H9 (cell line): Measurements from ENCODE around the gene CREG2. TPM values are rescaled to one million over a fixed set of nuclear protein-coding genes. Genes with fewer than 3 reads are reported as not detected.

Source experiments
- DNase-seq: peaks from one replicate; pipeline ENCODE4 v3.0.0-alpha.2; 2017
- H2AFZ ChIP-seq: one replicate; pipeline ENCODE4 v1.6.1; 2013; ENCODE audit warnings: mild to moderate bottlenecking, low read length, control low read depth, moderate library complexity
- H2AK5ac ChIP-seq: 2 replicates; pipeline ENCODE4 v1.6.1; 2013; ENCODE audit warnings: low read length, control low read depth, mixed read lengths; ENCODE audit not compliant: insufficient read length
- H2BK120ac ChIP-seq: one replicate; pipeline ENCODE4 v1.6.1; 2013; ENCODE audit warnings: low read depth, mild to moderate bottlenecking, low read length, control low read depth, inconsistent platforms; ENCODE audit not compliant: poor library complexity, severe bottlenecking
- H2BK12ac ChIP-seq: 2 replicates; pipeline ENCODE4 v1.6.1; 2013; ENCODE audit warnings: low read length, control low read depth, mixed read lengths, low read depth; ENCODE audit not compliant: insufficient read length
- H2BK15ac ChIP-seq: 2 replicates; pipeline ENCODE4 v1.6.1; 2013; ENCODE audit warnings: low read depth, low read length, control low read depth
- H2BK20ac ChIP-seq: one replicate; pipeline ENCODE4 v1.6.1; 2013; ENCODE audit warnings: low read depth, mild to moderate bottlenecking, low read length, control low read depth, inconsistent platforms; ENCODE audit not compliant: poor library complexity, severe bottlenecking
- H2BK5ac ChIP-seq: 2 replicates; pipeline ENCODE4 v1.6.1; 2013; ENCODE audit warnings: low read length, control low read depth, mixed read lengths; ENCODE audit not compliant: insufficient read length
- H3K14ac ChIP-seq: 2 replicates; pipeline ENCODE4 v1.6.1; 2013; ENCODE audit warnings: low read length, control low read depth; ENCODE audit not compliant: insufficient read depth
- H3K18ac ChIP-seq: 2 replicates; pipeline ENCODE4 v1.6.1; 2013; ENCODE audit warnings: low read depth, mild to moderate bottlenecking, mixed read lengths, low read length, control low read depth; ENCODE audit not compliant: insufficient read length
- H3K23ac ChIP-seq: 2 replicates; pipeline ENCODE4 v1.6.1; 2013; ENCODE audit warnings: low read length, control low read depth, mixed read lengths, low read depth; ENCODE audit not compliant: insufficient read length
- H3K23me2 ChIP-seq: 2 replicates; pipeline ENCODE4 v1.6.1; 2013; ENCODE audit warnings: low read depth, mild to moderate bottlenecking, mixed read lengths, low read length, control low read depth; ENCODE audit not compliant: insufficient read length, poor library complexity, severe bottlenecking
- H3K27ac ChIP-seq: 2 replicates; pipeline ENCODE4 v1.5.1; 2013; ENCODE audit warnings: low read length, control low read depth, mixed read lengths, low read depth; ENCODE audit not compliant: insufficient read length
- H3K27me3 ChIP-seq: 2 replicates; pipeline ENCODE4 v1.6.1; 2013; ENCODE audit warnings: low read length, control low read depth, inconsistent platforms; ENCODE audit not compliant: insufficient read depth
- H3K4ac ChIP-seq: 2 replicates; pipeline ENCODE4 v1.6.1; 2013; ENCODE audit warnings: low read depth, mild to moderate bottlenecking, control low read depth, inconsistent platforms, low read length, moderate library complexity
- H3K4me1 ChIP-seq: 2 replicates; pipeline ENCODE4 v1.6.1; 2013; ENCODE audit warnings: low read length, control low read depth, inconsistent platforms; ENCODE audit not compliant: insufficient read depth
- H3K4me2 ChIP-seq: 2 replicates; pipeline ENCODE4 v1.6.1; 2013; ENCODE audit warnings: low read length, control low read depth, mixed read lengths; ENCODE audit not compliant: insufficient read length, insufficient read depth
- H3K56ac ChIP-seq: 2 replicates; pipeline ENCODE4 v1.6.1; 2013; ENCODE audit warnings: low read depth, mild to moderate bottlenecking, mixed read lengths, low read length, control low read depth; ENCODE audit not compliant: insufficient read length
- H3K79me1 ChIP-seq: 2 replicates; pipeline ENCODE4 v1.6.1; 2013; ENCODE audit warnings: low read depth, mild to moderate bottlenecking, moderate library complexity, low read length, control low read depth, inconsistent platforms; ENCODE audit not compliant: insufficient read depth, poor library complexity, severe bottlenecking
- H3K79me2 ChIP-seq: 2 replicates; pipeline ENCODE4 v1.6.1; 2013; ENCODE audit warnings: low read length, control low read depth, inconsistent platforms; ENCODE audit not compliant: insufficient read depth
- H3K9ac ChIP-seq: 2 replicates; pipeline ENCODE4 v1.6.1; 2013; ENCODE audit warnings: low read length, control low read depth, mixed read lengths; ENCODE audit not compliant: insufficient read length; ENCODE audit errors: extremely low read depth
- H3K9me3 ChIP-seq: one replicate; pipeline ENCODE4 v1.6.1; 2013; ENCODE audit warnings: low read depth, low read length, inconsistent platforms; ENCODE audit not compliant: control insufficient read depth
- H3T11ph ChIP-seq: one replicate; pipeline ENCODE4 v1.6.1; 2013; ENCODE audit warnings: mild to moderate bottlenecking, low read length, control low read depth, inconsistent platforms
- H4K20me1 ChIP-seq: one replicate; pipeline ENCODE4 v1.6.1; 2013; ENCODE audit not compliant: control insufficient read depth, insufficient read length, insufficient read depth
- H4K5ac ChIP-seq: 2 replicates; pipeline ENCODE4 v1.6.1; 2013; ENCODE audit warnings: low read depth, mild to moderate bottlenecking, mixed read lengths, low read length, control low read depth; ENCODE audit not compliant: insufficient read length
- H4K8ac ChIP-seq: replicated peaks from 2 replicates; pipeline ENCODE4 v1.6.1; 2013; ENCODE audit warnings: low read length, control low read depth, mixed read lengths, low read depth; ENCODE audit not compliant: insufficient read length
- H4K91ac ChIP-seq: 2 replicates; pipeline ENCODE4 v1.6.1; 2013; ENCODE audit warnings: low read depth, mild to moderate bottlenecking, moderate library complexity, mixed read lengths, low read length, control low read depth; ENCODE audit not compliant: insufficient read length
- H3K27ac Mint-ChIP-seq, 3 experiments: 2 replicates in 2 of 3; 3 replicates in 1 of 3; pipeline ENCODE4 v1.8.0; 2020 to 2021; ENCODE audit warnings: mixed read lengths in 3 of 3, mild to moderate bottlenecking in 1 of 3, moderate library complexity in 1 of 3
- H3K27me3 Mint-ChIP-seq: 2 replicates; pipeline ENCODE4 v1.8.0; 2021; ENCODE audit warnings: low read depth, mild to moderate bottlenecking, moderate library complexity, mixed read lengths
- H3K36me3 Mint-ChIP-seq, 3 experiments: 2 replicates in 2 of 3; 3 replicates in 1 of 3; pipeline ENCODE4 v1.8.0; 2020 to 2021; ENCODE audit warnings: low read depth in 3 of 3, mixed read lengths in 3 of 3; ENCODE audit not compliant: insufficient read depth in 1 of 3
- H3K4me1 Mint-ChIP-seq, 2 experiments: 2 replicates each; pipeline ENCODE4 v1.8.0; 2020; ENCODE audit warnings: mixed read lengths in 2 of 2
- H3K4me3 Mint-ChIP-seq, 2 experiments: 2 replicates in 1 of 2; 3 replicates in 1 of 2; pipeline ENCODE4 v1.8.0; 2020 to 2021; ENCODE audit warnings: mild to moderate bottlenecking in 2 of 2, mixed read lengths in 2 of 2, moderate library complexity in 1 of 2
- H3K9me3 Mint-ChIP-seq, 2 experiments: 2 replicates in 1 of 2; 3 replicates in 1 of 2; pipeline ENCODE4 v1.8.0; 2020; ENCODE audit warnings: mild to moderate bottlenecking in 2 of 2, mixed read lengths in 2 of 2, moderate library complexity in 1 of 2
- WGBS: extraction: QIAGEN DNeasy Blood & Tissue Kit; methylation state at CpG from one replicate; pipeline ENCODE4 v1.1.7; 2013; ENCODE audit warnings: missing lambda C conversion rate, low lambda C conversion rate, mixed read lengths; ENCODE audit not compliant: insufficient read length; ENCODE audit errors: extremely low coverage; 5-methylcytosine and 5-hydroxymethylcytosine counted together
- total RNA-seq: library from RNA; stranded (reverse); gene quantifications from 2 replicates; pipeline ENCODE4 v1.2.1, GENCODE V29; 2021
- TF ChIP-seq, protein P1 (sequence below): fragments of 200-600 bp; sonication (generic); conservative IDR thresholded peaks from 3 replicates; pipeline ENCODE4 v1.8.0; 2021; ENCODE audit warnings: antibody characterized with exemption, mild to moderate bottlenecking

CREG2 gene
- total RNA-seq, 1 experiment from 2014 or later, result 0.77 TPM

DNA sequence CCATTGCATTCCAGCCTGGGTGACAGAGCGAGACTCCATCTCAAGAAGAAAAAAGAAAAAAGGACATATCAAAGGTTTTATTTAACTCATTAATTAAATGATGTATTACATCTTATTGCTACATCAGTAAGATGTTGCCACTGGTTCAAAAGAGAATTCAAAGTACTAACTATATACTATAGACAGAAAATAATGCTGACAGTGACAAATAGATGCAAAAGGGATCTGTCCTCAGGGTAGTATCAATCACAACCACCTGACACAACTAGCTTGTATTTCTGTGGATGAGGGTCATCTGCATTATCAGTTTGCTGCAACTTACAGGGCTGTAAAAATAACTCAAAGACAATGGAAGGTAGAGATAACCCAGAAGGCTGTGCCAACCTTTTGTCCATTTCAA, 16.4 kb upstream of the CREG2 start:
- Histone ChIP-seq H3K56ac (no peak overlapping the region), H3K4me2 (no peak overlapping the region), H2BK120ac (no peak overlapping the region), H2BK12ac (no peak overlapping the region), H3K9me3 (no peaks in the 10 kb centered on the region), H3K18ac (no peak overlapping the region), H4K20me1 (no peaks in the 10 kb centered on the region), H2BK20ac (no peak overlapping the region), H3K4ac (no peak overlapping the region), H2BK15ac (no peak overlapping the region), H2BK5ac (no peak overlapping the region), H3K27ac (no peak overlapping the region), H4K8ac (no peak overlapping the region), H3T11ph (no peak overlapping the region), H3K23ac (no peak overlapping the region), H3K4me1 (no peaks in the 10 kb centered on the region; the same call in 1 of the 2 replicates), H2AK5ac (no peak overlapping the region), H3K79me1 (no peaks in the 10 kb centered on the region), H3K23me2 (no peaks in the 10 kb centered on the region), H3K14ac (no peak overlapping the region), H4K5ac (no peak overlapping the region), H3K9ac (no peak overlapping the region), H3K79me2 (no peaks in the 10 kb centered on the region), H3K27me3 (no peaks in the 10 kb centered on the region), H4K91ac (no peak overlapping the region), H2AFZ (no peak overlapping the region)
- no peaks in the 10 kb centered on the region; the same call in 1 of the 2 replicates for H3K27me3 Mint-ChIP-seq
- no peak for DNase-seq
- H3K4me1 Mint-ChIP-seq, result peaks cover 15 to 19% of the 10 kb centered on the region in 2 experiments
- H3K9me3 Mint-ChIP-seq, result no peaks in the 10 kb centered on the region
- WGBS, result no CpG with 5 or more reads among the region's 1 CpG
- TF ChIP-seq, protein P1, sequence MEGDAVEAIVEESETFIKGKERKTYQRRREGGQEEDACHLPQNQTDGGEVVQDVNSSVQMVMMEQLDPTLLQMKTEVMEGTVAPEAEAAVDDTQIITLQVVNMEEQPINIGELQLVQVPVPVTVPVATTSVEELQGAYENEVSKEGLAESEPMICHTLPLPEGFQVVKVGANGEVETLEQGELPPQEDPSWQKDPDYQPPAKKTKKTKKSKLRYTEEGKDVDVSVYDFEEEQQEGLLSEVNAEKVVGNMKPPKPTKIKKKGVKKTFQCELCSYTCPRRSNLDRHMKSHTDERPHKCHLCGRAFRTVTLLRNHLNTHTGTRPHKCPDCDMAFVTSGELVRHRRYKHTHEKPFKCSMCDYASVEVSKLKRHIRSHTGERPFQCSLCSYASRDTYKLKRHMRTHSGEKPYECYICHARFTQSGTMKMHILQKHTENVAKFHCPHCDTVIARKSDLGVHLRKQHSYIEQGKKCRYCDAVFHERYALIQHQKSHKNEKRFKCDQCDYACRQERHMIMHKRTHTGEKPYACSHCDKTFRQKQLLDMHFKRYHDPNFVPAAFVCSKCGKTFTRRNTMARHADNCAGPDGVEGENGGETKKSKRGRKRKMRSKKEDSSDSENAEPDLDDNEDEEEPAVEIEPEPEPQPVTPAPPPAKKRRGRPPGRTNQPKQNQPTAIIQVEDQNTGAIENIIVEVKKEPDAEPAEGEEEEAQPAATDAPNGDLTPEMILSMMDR, result no peak
- no peak overlapping the region for H3K27ac Mint-ChIP-seq
- no peak overlapping the region for H3K4me3 Mint-ChIP-seq
- no peaks in the 10 kb centered on the region for H3K36me3 Mint-ChIP-seq
